Measurements from ENCODE around the gene PMPCB. TPM values are rescaled to one million over a fixed set of nuclear protein-coding genes. Genes with fewer than 3 reads are reported as not detected.
"Not testable (repeated sequence)": the region's sequence is repeated elsewhere in the genome, so short reads cannot be mapped to it uniquely, and the experiment has no call there.

Gene PMPCB
- total and polyA plus RNA-seq, 8 donors = 20.6 to 84.4 (median 52.1) TPM

- H3K36me3 ChIP-seq; H3K27me3 ChIP-seq; H3K9me3 ChIP-seq; intact Hi-C loops (cut with DNase I; ENCODE audit: low total_unique reads): not testable (repeated sequence)
- Histone ChIP-seq H3K4me3 (peak overlapping the region; percentile 65 to 82 (median 68)), H3K27ac (peak overlapping the region; percentile 28 to 80 (median 56)), H3K4me1 (peaks cover 0 to 24% (median 20%) of the 10 kb centered on the region in 4 donors)
- 0 to 1% (median 0%) methylated on average over 44 to 71 of the region's 71 CpGs for WGBS, 5 donors
- DNase-seq = peak; percentile 62 to 90
Measured at GRCh38 chr7:103279963-103280802, 17.1 kb upstream of the PMPCB start.

GRCh38 chr7:103280803-103281155, 16.5 kb upstream of the PMPCB start:
- intact Hi-C loops (cut with DNase I; ENCODE audit: low total_unique reads); H3K9me3 ChIP-seq; H3K36me3 ChIP-seq; H3K27me3 ChIP-seq: not testable (repeated sequence)
- 0 to 1% (median 1%) methylated on average over 21 to 25 of the region's 25 CpGs for WGBS, 5 donors
- peak overlapping the region in 4 of 5 donors; percentile 29 to 80 (median 58) for H3K27ac ChIP-seq
- peaks cover 0 to 24% (median 20%) of the 10 kb centered on the region in 4 donors for H3K4me1 ChIP-seq
- peak; percentile 26 to 42 for DNase-seq
- H3K4me3 ChIP-seq = peak overlapping the region; percentile 65 to 82 (median 68)

GRCh38 chr7:103282802-103283427, 14.3 kb upstream of the PMPCB start:
- H3K27ac ChIP-seq; DNase-seq; H3K4me3 ChIP-seq; intact Hi-C loops (cut with DNase I; ENCODE audit: low total_unique reads); H3K9me3 ChIP-seq; H3K27me3 ChIP-seq; H3K36me3 ChIP-seq: not testable (repeated sequence)
- peaks cover 0 to 24% (median 20%) of the 10 kb centered on the region in 4 donors for H3K4me1 ChIP-seq
- 35 to 46% (median 44%) methylated on average over 3 of the region's 3 CpGs for WGBS, 5 donors

- WGBS, 5 donors = 52 to 73% (median 65%) methylated on average over 3 of the region's 3 CpGs
Measured at GRCh38 chr7:103292122-103292521, 5.1 kb upstream of the PMPCB start.

GRCh38 chr7:103293526-103293925, 3.7 kb upstream of the PMPCB start:
- no peak for DNase-seq
- TF ChIP-seq CTCF (IDR thresholded peaks at IDR 0.05) (no peak), POLR2A (IDR thresholded peaks at IDR 0.05) (no peak), EP300 (IDR thresholded peaks at IDR 0.05) (no peak), POLR2AphosphoS5 (IDR thresholded peaks at IDR 0.05) (no peak)
- Histone ChIP-seq H3K36me3 (no peaks in the 10 kb centered on the region), H3K27ac (no peak overlapping the region), H3K4me3 (no peak overlapping the region), H3K4me1 (peaks cover 8 to 16% (median 12%) of the 10 kb centered on the region in 4 donors), H3K27me3 (no peaks in the 10 kb centered on the region), H3K9me3 (no peaks in the 10 kb centered on the region)
- intact Hi-C loops (cut with DNase I; ENCODE audit: low total_unique reads) = no loop called here
- WGBS, 5 donors = 86 to 100% (median 97%) methylated on average over 1 of the region's 1 CpG

More at GRCh38 chr7:103292122-103292521, 5.1 kb upstream of the PMPCB start:
- DNase-seq = no peak
- Histone ChIP-seq H3K27ac (no peak overlapping the region), H3K9me3 (no peaks in the 10 kb centered on the region), H3K36me3 (no peaks in the 10 kb centered on the region), H3K4me1 (peaks cover 0 to 7% (median 3%) of the 10 kb centered on the region in 4 donors), H3K4me3 (no peak overlapping the region), H3K27me3 (no peaks in the 10 kb centered on the region)
- no peak for TF ChIP-seq POLR2A (IDR thresholded peaks at IDR 0.05)
- TF ChIP-seq EP300 (IDR thresholded peaks at IDR 0.05) = no peak
- TF ChIP-seq CTCF (IDR thresholded peaks at IDR 0.05) = no peak
- no peak for TF ChIP-seq POLR2AphosphoS5 (IDR thresholded peaks at IDR 0.05)
- intact Hi-C loops (cut with DNase I; ENCODE audit: low total_unique reads) = no loop called here

- H3K27me3 ChIP-seq = no peaks in the 10 kb centered on the region
- intact Hi-C loops (cut with DNase I; ENCODE audit: low total_unique reads) = no loop called here
Measured at GRCh38 chr7:103297837-103298179, 573 bp downstream of the PMPCB start.

More at GRCh38 chr7:103297837-103298179, 573 bp downstream of the PMPCB start:
- H3K27ac ChIP-seq = peak overlapping the region; percentile 82 to 89 (median 88)
- peak overlapping the region; percentile 69 to 94 (median 76) for H3K4me3 ChIP-seq
- peaks cover 11 to 39% (median 21%) of the 10 kb centered on the region in 4 donors for H3K4me1 ChIP-seq
- TF ChIP-seq CTCF (IDR thresholded peaks at IDR 0.05) (no peak), EP300 (IDR thresholded peaks at IDR 0.05) (no peak), POLR2A (IDR thresholded peaks at IDR 0.05) (no peak), POLR2AphosphoS5 (IDR thresholded peaks at IDR 0.05) (no peak)
- no peaks in the 10 kb centered on the region for H3K9me3 ChIP-seq
- DNase-seq = no peak
- H3K36me3 ChIP-seq = peaks cover 14 to 39% (median 38%) of the 10 kb centered on the region in 4 donors
- 0 to 2% (median 1%) methylated on average over 7 of the region's 7 CpGs for WGBS, 5 donors
